GM15510 (cell line): Measurements from ENCODE around the gene ANKHD1.

Experiments used
- POLR2A ChIP-seq: IDR thresholded peaks from 3 replicates; pipeline ENCODE4 v1.6.1; 2011; ENCODE audit warnings: borderline replicate concordance; ENCODE audit not compliant: insufficient read length; ENCODE audit errors: extremely low read depth

ANKHD1 gene

DNA sequence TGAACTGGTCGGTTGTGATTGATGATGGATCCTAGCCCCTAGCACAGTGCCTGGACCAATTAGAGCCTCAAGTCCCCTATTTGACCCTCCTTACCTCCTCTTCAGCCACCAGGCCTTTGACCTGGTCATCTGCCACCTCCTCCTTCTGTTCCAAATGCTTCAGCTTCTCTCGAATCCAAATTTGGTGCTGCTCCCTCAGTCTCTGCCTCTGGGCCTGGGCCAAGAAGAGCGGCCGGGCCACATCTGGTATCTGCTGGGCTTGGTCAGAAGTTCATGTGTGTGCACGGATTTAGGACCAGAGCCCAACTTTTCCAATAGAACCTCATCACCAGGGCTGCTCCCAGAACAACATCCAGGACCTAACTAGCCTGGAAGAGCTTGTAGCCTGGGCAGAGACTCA lies 169.5 kb downstream of the ANKHD1 start:
- no peak for TF ChIP-seq POLR2A

DNA sequence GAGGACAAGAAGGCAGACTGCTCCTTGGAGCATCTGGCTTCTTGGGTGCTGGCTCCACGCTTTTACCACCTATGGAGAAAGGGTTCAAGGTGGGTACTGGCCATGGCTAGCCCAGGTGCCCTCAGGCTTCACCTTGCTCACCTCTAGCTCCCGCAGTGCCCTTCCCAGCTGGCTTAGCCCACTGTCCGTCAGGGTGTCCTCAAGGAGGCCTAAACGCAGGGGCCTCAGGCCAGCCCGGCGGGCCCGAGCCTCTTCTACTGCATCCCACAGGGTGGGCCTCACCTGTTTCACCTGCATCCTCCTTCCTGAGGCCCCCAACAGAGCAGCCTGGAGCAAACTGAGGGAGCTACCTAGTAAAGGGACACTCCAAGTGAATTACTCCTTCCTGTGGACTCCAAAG lies 172.1 kb downstream of the ANKHD1 start:
- no peak for TF ChIP-seq POLR2A

DNA sequence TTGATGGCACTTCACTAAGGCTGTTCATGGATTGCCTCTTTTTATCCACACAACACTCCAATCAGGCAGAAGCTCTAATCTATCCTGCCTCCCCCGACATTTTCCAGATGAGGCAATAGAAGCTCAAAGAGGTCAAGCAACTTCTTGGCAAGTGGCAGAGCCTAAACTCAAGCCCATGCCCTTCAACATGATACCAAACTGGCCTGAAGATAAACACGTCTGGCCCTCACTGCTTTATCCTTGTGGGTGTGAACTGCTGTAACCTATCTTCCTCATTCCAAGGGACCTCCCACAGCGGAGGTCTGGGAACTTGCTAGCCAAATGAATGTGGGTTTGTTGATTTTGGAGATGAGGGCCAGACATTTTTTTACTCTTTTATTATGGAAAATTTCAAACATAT lies 172.5 kb downstream of the ANKHD1 start:
- no peak for TF ChIP-seq POLR2A

- no peak for TF ChIP-seq POLR2A
Measured at GRCh38 chr5:140575309-140575708, 173.7 kb downstream of the ANKHD1 start.

DNA sequence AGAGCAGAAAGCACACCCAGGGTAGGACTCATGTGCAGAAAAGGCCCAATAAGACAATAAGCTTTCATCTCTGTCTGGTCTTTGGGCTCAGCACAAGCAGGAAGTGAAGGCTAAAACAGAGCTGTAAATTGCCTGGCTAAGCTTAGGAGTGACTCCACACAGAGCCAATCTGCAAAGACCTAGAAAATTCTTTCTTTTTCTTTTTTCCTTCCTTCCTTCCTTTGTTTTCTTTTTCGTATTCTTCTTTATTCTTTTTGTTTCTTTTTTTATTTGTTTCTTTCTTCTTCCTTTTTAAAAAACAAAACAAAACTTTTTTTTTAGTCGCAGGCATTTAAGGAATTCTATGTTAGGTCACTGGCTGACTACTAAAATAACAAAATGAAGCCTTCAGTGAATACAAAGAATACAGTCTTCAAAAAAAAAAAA lies 175.2 kb downstream of the ANKHD1 start:
- no peak for TF ChIP-seq POLR2A

DNA sequence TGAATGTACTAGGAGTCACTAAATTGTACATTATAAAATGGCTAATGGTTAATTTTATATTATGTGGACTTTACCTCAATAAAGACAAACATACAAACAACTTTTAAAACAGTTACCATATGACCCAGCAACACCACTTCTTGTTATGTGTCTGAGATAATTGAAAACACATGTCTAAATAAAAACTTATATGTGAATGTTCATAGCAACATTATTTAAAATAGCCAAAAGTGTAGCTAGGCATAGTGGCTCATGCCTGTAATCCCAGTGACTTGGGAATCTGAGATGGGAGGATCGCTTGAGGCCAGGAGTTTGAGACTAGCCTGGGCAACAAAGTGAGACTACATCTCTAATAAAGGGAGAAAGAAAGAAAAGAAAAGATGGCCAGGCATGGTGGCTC lies 185.9 kb downstream of the ANKHD1 start:
- TF ChIP-seq POLR2A = no peak

GRCh38 chr5:140588311-140589070 lies 186.9 kb downstream of the ANKHD1 start:
- no peak for TF ChIP-seq POLR2A
